HEK293 (cell line): ENCODE measurements around the gene POMT2.
A peak's percentile ranks its signal among the peaks of the same experiment; 100 is the strongest.

Source experiments
- BCL6B ChIP-seq: fragments of 450-650 bp; formaldehyde crosslinking; IDR thresholded peaks from 2 replicates; pipeline ENCODE4 v1.5.1; 2017; ENCODE audit warnings: missing biosample characterization, missing genetic modification characterization
- REPIN1 ChIP-seq: fragments of 450-650 bp; formaldehyde crosslinking; IDR thresholded peaks from 2 replicates; pipeline ENCODE4 v1.5.1; 2017; ENCODE audit warnings: missing biosample characterization, missing genetic modification characterization, low read depth
- SCRT1 ChIP-seq: fragments of 450-650 bp; formaldehyde crosslinking; IDR thresholded peaks from 2 replicates; pipeline ENCODE4 v1.5.1; 2016; ENCODE audit warnings: missing biosample characterization, missing genetic modification characterization, borderline replicate concordance
- WT1 ChIP-seq: fragments of 450-650 bp; formaldehyde crosslinking; IDR thresholded peaks from 2 replicates; pipeline ENCODE4 v1.5.1; 2016; ENCODE audit warnings: missing biosample characterization, missing genetic modification characterization
- YY1 ChIP-seq: fragments of 450-650 bp; formaldehyde crosslinking; IDR thresholded peaks from 2 replicates; pipeline ENCODE4 v1.5.1; 2018; ENCODE audit warnings: missing biosample characterization, missing genetic modification characterization
- ZBTB1 ChIP-seq: fragments of 450-650 bp; formaldehyde crosslinking; IDR thresholded peaks from 2 replicates; pipeline ENCODE4 v1.5.1; 2016; ENCODE audit warnings: missing biosample characterization, missing genetic modification characterization
- ZBTB7A ChIP-seq: fragments of 450-650 bp; formaldehyde crosslinking; IDR thresholded peaks from 2 replicates; pipeline ENCODE4 v1.5.1; 2016; ENCODE audit warnings: low read depth, missing biosample characterization, missing genetic modification characterization
- ZNF121 ChIP-seq: fragments of 450-650 bp; formaldehyde crosslinking; IDR thresholded peaks from 2 replicates; pipeline ENCODE4 v1.5.1; 2016; ENCODE audit warnings: missing biosample characterization, missing genetic modification characterization
- ZNF138 ChIP-seq: fragments of 450-650 bp; formaldehyde crosslinking; IDR thresholded peaks from 2 replicates; pipeline ENCODE4 v1.5.1; 2016; ENCODE audit warnings: missing biosample characterization, missing genetic modification characterization, borderline replicate concordance
- ZNF148 ChIP-seq: fragments of 450-650 bp; formaldehyde crosslinking; IDR thresholded peaks from 2 replicates; pipeline ENCODE4 v1.5.0; 2017; ENCODE audit warnings: missing biosample characterization, missing genetic modification characterization, borderline replicate concordance
- ZNF184 ChIP-seq: fragments of 450-650 bp; IDR thresholded peaks from 2 replicates; pipeline ENCODE4 v1.5.1; 2018; ENCODE audit warnings: missing biosample characterization, mild to moderate bottlenecking, missing genetic modification characterization
- ZNF221 ChIP-seq: fragments of 450-650 bp; formaldehyde crosslinking; IDR thresholded peaks from 2 replicates; pipeline ENCODE4 v1.5.1; 2017; ENCODE audit warnings: missing biosample characterization, missing genetic modification characterization, borderline replicate concordance
- ZNF223 ChIP-seq: fragments of 450-650 bp; formaldehyde crosslinking; IDR thresholded peaks from 2 replicates; pipeline ENCODE4 v1.5.1; 2016; ENCODE audit warnings: missing biosample characterization, missing genetic modification characterization
- ZNF23 ChIP-seq: fragments of 450-650 bp; formaldehyde crosslinking; IDR thresholded peaks from 2 replicates; pipeline ENCODE4 v1.5.1; 2016; ENCODE audit warnings: missing biosample characterization, missing genetic modification characterization, borderline replicate concordance
- ZNF274 ChIP-seq, 2 experiments: fragments of 200-500 bp in 1 of 2; fragments of 450-650 bp in 1 of 2; sonication (Bioruptor generic) in 1 of 2; formaldehyde crosslinking in 1 of 2; IDR thresholded peaks; 2 replicates each; pipeline versions ENCODE4 v1.5.1 to v1.6.1; 2014 to 2016; ENCODE audit warnings: borderline replicate concordance in 1 of 2, inconsistent platforms in 1 of 2, low read length in 1 of 2, missing biosample characterization in 1 of 2, missing genetic modification characterization in 1 of 2
- ZNF366 ChIP-seq: fragments of 450-650 bp; formaldehyde crosslinking; conservative IDR thresholded peaks from 2 replicates; pipeline ENCODE4 v1.5.1; 2016; ENCODE audit warnings: missing biosample characterization, missing genetic modification characterization
- ZNF391 ChIP-seq: fragments of 450-650 bp; formaldehyde crosslinking; IDR thresholded peaks from 2 replicates; pipeline ENCODE4 v1.5.1; 2016; ENCODE audit warnings: low read depth, missing biosample characterization, missing genetic modification characterization, borderline replicate concordance
- ZNF398 ChIP-seq: fragments of 450-650 bp; formaldehyde crosslinking; IDR thresholded peaks from 2 replicates; pipeline ENCODE4 v1.5.1; 2017; ENCODE audit warnings: missing biosample characterization, missing genetic modification characterization
- ZNF521 ChIP-seq: fragments of 450-650 bp; formaldehyde crosslinking; IDR thresholded peaks from 2 replicates; pipeline ENCODE4 v1.5.1; 2017; ENCODE audit warnings: missing biosample characterization, mild to moderate bottlenecking, missing genetic modification characterization
- ZNF544 ChIP-seq: fragments of 450-650 bp; formaldehyde crosslinking; IDR thresholded peaks from 2 replicates; pipeline ENCODE4 v1.5.0; 2017; ENCODE audit warnings: missing biosample characterization, missing genetic modification characterization
- ZNF561 ChIP-seq: fragments of 450-650 bp; IDR thresholded peaks from 2 replicates; pipeline ENCODE4 v1.5.1; 2018; ENCODE audit warnings: missing biosample characterization, missing genetic modification characterization, borderline replicate concordance
- ZNF623 ChIP-seq: fragments of 450-650 bp; formaldehyde crosslinking; IDR thresholded peaks from 2 replicates; pipeline ENCODE4 v1.5.1; 2016; ENCODE audit warnings: missing biosample characterization, missing genetic modification characterization
- ZNF639 ChIP-seq: fragments of 450-650 bp; formaldehyde crosslinking; IDR thresholded peaks from 2 replicates; pipeline ENCODE4 v1.5.1; 2016; ENCODE audit warnings: missing biosample characterization, missing genetic modification characterization
- ZNF791 ChIP-seq: fragments of 450-650 bp; formaldehyde crosslinking; IDR thresholded peaks from 2 replicates; pipeline ENCODE4 v1.5.1; 2016; ENCODE audit warnings: missing biosample characterization, missing genetic modification characterization
- ZNF792 ChIP-seq: fragments of 450-650 bp; formaldehyde crosslinking; IDR thresholded peaks from 2 replicates; pipeline ENCODE4 v1.5.1; 2016; ENCODE audit warnings: missing biosample characterization, missing genetic modification characterization
- TF ChIP-seq, protein P1 (sequence below): fragments of 450-650 bp; formaldehyde crosslinking; IDR thresholded peaks from 2 replicates; pipeline ENCODE4 v1.5.1; 2016; ENCODE audit warnings: missing biosample characterization, missing genetic modification characterization
- TF ChIP-seq, protein P2 (sequence below): fragments of 450-650 bp; formaldehyde crosslinking; IDR thresholded peaks from 2 replicates; pipeline ENCODE4 v1.5.1; 2017; ENCODE audit warnings: missing biosample characterization, missing genetic modification characterization
- TF ChIP-seq, protein P3 (sequence below): fragments of 450-650 bp; formaldehyde crosslinking; IDR thresholded peaks from 2 replicates; pipeline ENCODE4 v1.5.1; 2017; ENCODE audit warnings: missing biosample characterization, missing genetic modification characterization

The POMT2 gene

GRCh38 chr14:77320238-77320935 lies at the start of gene POMT2 (continued):
- TF ChIP-seq, protein P1, sequence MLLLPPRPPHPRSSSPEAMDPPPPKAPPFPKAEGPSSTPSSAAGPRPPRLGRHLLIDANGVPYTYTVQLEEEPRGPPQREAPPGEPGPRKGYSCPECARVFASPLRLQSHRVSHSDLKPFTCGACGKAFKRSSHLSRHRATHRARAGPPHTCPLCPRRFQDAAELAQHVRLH (tag by site-specific recombination): 0 out of 2 replicates have a peak, but pooled peaks have one; percentile 11
- TF ChIP-seq ZNF223 (tag by site-specific recombination): no peak
- no peak for TF ChIP-seq ZNF138 (tag by site-specific recombination)
- TF ChIP-seq ZNF148 (tag by site-specific recombination): no peak
- peak; percentile 58; the same call in 1 of the 2 replicates for TF ChIP-seq ZBTB7A (tag by site-specific recombination)
- TF ChIP-seq ZNF23 (tag by site-specific recombination): no peak
- no peak for TF ChIP-seq ZNF184 (tag by site-specific recombination)
- TF ChIP-seq ZNF398: no peak; the same call in none of the 2 replicates
- TF ChIP-seq YY1: peak; percentile 26; the same call in 1 of the 2 replicates
- TF ChIP-seq BCL6B (tag by site-specific recombination): no peak
- TF ChIP-seq ZBTB1 (tag by site-specific recombination): no peak
- no peak for TF ChIP-seq ZNF521
- TF ChIP-seq ZNF623 (tag by site-specific recombination): no peak
- TF ChIP-seq ZNF561: peak; percentile 46; the same call in 1 of the 2 replicates
- no peak for TF ChIP-seq REPIN1
- TF ChIP-seq ZNF274 (IDR thresholded peaks at IDR 0.05; ENCODE audit: low read length): no peak
- no peak for TF ChIP-seq ZNF274 (tag by site-specific recombination; IDR thresholded peaks at IDR 0.05; ENCODE audit: borderline replicate concordance)
- no peak for TF ChIP-seq SCRT1 (tag by site-specific recombination)
- TF ChIP-seq, protein P2, sequence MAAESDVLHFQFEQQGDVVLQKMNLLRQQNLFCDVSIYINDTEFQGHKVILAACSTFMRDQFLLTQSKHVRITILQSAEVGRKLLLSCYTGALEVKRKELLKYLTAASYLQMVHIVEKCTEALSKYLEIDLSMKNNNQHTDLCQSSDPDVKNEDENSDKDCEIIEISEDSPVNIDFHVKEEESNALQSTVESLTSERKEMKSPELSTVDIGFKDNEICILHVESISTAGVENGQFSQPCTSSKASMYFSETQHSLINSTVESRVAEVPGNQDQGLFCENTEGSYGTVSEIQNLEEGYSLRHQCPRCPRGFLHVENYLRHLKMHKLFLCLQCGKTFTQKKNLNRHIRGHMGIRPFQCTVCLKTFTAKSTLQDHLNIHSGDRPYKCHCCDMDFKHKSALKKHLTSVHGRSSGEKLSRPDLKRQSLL (tag by site-specific recombination): no peak
- TF ChIP-seq ZNF221 (tag by site-specific recombination): no peak
- TF ChIP-seq ZNF391 (tag by site-specific recombination): 0 out of 2 replicates have a peak, but pooled peaks have one; percentile 37
- TF ChIP-seq ZNF121 (tag by site-specific recombination): no peak
- TF ChIP-seq, protein P3, sequence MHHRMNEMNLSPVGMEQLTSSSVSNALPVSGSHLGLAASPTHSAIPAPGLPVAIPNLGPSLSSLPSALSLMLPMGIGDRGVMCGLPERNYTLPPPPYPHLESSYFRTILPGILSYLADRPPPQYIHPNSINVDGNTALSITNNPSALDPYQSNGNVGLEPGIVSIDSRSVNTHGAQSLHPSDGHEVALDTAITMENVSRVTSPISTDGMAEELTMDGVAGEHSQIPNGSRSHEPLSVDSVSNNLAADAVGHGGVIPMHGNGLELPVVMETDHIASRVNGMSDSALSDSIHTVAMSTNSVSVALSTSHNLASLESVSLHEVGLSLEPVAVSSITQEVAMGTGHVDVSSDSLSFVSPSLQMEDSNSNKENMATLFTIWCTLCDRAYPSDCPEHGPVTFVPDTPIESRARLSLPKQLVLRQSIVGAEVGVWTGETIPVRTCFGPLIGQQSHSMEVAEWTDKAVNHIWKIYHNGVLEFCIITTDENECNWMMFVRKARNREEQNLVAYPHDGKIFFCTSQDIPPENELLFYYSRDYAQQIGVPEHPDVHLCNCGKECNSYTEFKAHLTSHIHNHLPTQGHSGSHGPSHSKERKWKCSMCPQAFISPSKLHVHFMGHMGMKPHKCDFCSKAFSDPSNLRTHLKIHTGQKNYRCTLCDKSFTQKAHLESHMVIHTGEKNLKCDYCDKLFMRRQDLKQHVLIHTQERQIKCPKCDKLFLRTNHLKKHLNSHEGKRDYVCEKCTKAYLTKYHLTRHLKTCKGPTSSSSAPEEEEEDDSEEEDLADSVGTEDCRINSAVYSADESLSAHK (tag by site-specific recombination): no peak
- no peak for TF ChIP-seq ZNF791 (tag by site-specific recombination)
- no peak for TF ChIP-seq WT1 (tag by site-specific recombination)
- TF ChIP-seq ZNF366 (tag by site-specific recombination): no peak
- TF ChIP-seq ZNF544 (tag by site-specific recombination): no peak
- no peak for TF ChIP-seq ZNF639 (tag by site-specific recombination)
- no peak for TF ChIP-seq ZNF792 (tag by site-specific recombination)
